ENCODE results near the gene POGLUT3.

DNA sequence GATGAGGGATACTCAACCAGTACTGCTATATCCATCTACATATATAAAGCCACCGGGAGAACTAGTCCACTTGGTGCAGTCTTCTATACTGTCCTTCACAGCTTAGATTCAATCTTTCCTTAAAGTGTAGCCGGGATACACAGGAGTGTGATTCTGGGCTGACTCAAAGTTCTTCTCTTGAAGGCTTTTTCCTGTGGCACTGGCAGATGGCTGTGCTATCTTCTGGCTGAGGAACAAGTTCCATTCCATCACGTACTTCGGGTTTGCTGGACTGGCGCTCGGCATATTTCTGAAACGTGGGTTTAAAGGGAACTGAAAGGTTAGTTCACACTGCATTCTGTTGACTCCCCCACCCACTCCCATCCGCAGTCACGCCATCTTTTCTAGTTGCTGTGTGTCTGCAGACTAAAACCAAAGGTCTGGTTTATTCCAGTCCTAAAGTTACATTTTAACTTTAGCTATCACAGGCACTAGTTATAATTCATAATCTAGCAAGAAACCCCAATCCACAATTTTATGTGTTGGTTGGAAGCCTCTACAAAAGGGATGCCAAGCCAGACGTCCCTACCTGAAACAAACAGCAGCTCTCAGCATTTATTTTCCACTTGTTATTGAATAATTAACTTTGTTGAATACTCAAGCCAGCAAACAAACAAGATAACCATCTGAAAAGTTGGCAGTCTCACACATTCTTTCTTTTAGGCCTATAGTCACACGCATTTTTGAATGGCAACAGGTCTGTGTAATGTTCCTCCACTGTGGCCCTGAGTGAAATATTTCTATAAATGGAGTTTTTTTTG, 23.3 kb downstream of the POGLUT3 start:
- TF ChIP-seq, protein P1, sequence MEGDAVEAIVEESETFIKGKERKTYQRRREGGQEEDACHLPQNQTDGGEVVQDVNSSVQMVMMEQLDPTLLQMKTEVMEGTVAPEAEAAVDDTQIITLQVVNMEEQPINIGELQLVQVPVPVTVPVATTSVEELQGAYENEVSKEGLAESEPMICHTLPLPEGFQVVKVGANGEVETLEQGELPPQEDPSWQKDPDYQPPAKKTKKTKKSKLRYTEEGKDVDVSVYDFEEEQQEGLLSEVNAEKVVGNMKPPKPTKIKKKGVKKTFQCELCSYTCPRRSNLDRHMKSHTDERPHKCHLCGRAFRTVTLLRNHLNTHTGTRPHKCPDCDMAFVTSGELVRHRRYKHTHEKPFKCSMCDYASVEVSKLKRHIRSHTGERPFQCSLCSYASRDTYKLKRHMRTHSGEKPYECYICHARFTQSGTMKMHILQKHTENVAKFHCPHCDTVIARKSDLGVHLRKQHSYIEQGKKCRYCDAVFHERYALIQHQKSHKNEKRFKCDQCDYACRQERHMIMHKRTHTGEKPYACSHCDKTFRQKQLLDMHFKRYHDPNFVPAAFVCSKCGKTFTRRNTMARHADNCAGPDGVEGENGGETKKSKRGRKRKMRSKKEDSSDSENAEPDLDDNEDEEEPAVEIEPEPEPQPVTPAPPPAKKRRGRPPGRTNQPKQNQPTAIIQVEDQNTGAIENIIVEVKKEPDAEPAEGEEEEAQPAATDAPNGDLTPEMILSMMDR (IDR thresholded peaks at IDR 0.05), result no peak
- TF ChIP-seq POLR2AphosphoS5 (IDR thresholded peaks at IDR 0.05) (no peak), POLR2A (IDR thresholded peaks at IDR 0.05) (no peak)
